HFFc6 (cell line): ENCODE results near the gene SCN10A. TPM values are rescaled to one million over a fixed set of nuclear protein-coding genes. Genes with fewer than 3 reads are reported as not detected.

Source experiments
- DNase-seq: peaks from one replicate; pipeline ENCODE4 v3.0.0-alpha.2; 2018
- H3K27ac Mint-ChIP-seq: 2 replicates; pipeline ENCODE4 v1.8.0; 2020; ENCODE audit warnings: mild to moderate bottlenecking, mixed read lengths
- H3K27me3 Mint-ChIP-seq: 2 replicates; pipeline ENCODE4 v1.8.0; 2021; ENCODE audit warnings: mild to moderate bottlenecking, moderate library complexity, mixed read lengths; ENCODE audit not compliant: insufficient read depth
- H3K36me3 Mint-ChIP-seq: 2 replicates; pipeline ENCODE4 v1.8.0; 2021; ENCODE audit warnings: low read depth, mixed read lengths
- H3K4me1 Mint-ChIP-seq: 2 replicates; pipeline ENCODE4 v1.8.0; 2020; ENCODE audit warnings: low read depth, mixed read lengths
- H3K4me3 Mint-ChIP-seq: 2 replicates; pipeline ENCODE4 v1.8.0; 2020; ENCODE audit warnings: mild to moderate bottlenecking, moderate library complexity, mixed read lengths
- H3K9me3 Mint-ChIP-seq: 2 replicates; pipeline ENCODE4 v1.8.0; 2020; ENCODE audit warnings: mild to moderate bottlenecking, mixed read lengths
- total RNA-seq, 6 experiments: library from RNA; stranded (reverse); fragmentation: NEBNext Ultra II Directional; extraction: Animal tissue kit (Norgen Biotek cat#: 25700); gene quantifications; 2 replicates in 1 of 6; 3 replicates in 5 of 6; pipeline ENCODE4 v1.2.3, GENCODE V29; 2021
- TF ChIP-seq, protein P1 (sequence below): fragments of 200-600 bp; sonication (generic); IDR thresholded peaks from 2 replicates; pipeline ENCODE4 v1.5.0; 2021; ENCODE audit warnings: antibody characterized with exemption, mild to moderate bottlenecking

SCN10A gene
- total RNA-seq, 6 experiments from 2014 or later, result not detected

DNA sequence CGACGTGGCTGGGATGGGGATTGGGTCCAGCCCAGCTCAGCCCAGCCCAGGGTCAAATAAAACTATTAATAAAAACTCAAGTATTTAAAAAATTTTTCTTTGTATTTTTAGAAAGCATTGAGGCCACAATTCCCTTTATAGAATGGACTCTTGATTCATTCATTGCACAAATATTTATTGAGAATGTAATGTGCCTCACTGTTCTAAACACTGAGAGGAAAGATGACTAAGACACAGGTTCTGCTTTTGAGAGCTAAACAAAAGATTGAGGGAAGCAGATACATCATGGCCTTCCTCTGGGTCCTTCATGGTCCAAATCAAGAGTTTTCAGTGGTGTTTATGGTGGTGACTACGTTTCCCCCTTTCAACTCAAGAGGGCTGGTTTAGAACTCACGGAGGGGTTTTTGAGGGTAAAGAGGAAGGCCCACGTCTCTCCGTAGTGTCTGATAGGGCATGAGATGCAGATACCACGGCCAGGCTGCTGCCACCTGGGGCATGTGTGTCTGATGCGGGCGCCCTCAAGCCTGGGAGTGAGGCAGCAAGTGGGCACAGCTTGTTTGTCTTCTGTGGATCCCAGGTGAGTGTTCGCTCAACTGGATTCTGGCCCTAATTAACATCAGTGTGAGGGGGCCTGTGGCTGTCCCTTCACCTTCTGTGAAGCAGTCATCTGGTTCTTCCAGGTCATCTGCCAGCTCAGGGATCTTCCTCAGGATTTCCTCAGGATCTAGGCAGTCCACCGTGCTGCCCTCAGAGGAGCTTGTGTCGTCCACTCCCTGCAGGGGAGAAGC, 93.0 kb downstream of the SCN10A start:
- TF ChIP-seq, protein P1, sequence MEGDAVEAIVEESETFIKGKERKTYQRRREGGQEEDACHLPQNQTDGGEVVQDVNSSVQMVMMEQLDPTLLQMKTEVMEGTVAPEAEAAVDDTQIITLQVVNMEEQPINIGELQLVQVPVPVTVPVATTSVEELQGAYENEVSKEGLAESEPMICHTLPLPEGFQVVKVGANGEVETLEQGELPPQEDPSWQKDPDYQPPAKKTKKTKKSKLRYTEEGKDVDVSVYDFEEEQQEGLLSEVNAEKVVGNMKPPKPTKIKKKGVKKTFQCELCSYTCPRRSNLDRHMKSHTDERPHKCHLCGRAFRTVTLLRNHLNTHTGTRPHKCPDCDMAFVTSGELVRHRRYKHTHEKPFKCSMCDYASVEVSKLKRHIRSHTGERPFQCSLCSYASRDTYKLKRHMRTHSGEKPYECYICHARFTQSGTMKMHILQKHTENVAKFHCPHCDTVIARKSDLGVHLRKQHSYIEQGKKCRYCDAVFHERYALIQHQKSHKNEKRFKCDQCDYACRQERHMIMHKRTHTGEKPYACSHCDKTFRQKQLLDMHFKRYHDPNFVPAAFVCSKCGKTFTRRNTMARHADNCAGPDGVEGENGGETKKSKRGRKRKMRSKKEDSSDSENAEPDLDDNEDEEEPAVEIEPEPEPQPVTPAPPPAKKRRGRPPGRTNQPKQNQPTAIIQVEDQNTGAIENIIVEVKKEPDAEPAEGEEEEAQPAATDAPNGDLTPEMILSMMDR, result no peak
- Mint-ChIP-seq H3K27me3 (peaks cover 4% of the 10 kb centered on the region; the same call in 1 of the 2 replicates), H3K9me3 (no peaks in the 10 kb centered on the region), H3K4me3 (peak overlapping the region; percentile 67), H3K36me3 (no peaks in the 10 kb centered on the region), H3K4me1 (peaks cover 77% of the 10 kb centered on the region), H3K27ac (peak overlapping the region; percentile 76)
- DNase-seq, result peak; percentile 73

GRCh38 chr3:38721207-38721772, 94.7 kb downstream of the SCN10A start:
- Mint-ChIP-seq H3K27me3 (peaks cover 2% of the 10 kb centered on the region; the same call in 1 of the 2 replicates), H3K4me3 (no peak overlapping the region), H3K9me3 (no peaks in the 10 kb centered on the region), H3K4me1 (peaks cover 66% of the 10 kb centered on the region), H3K27ac (no peak overlapping the region), H3K36me3 (no peaks in the 10 kb centered on the region)
- TF ChIP-seq, protein P1, result no peak
- DNase-seq, result no peak

DNA sequence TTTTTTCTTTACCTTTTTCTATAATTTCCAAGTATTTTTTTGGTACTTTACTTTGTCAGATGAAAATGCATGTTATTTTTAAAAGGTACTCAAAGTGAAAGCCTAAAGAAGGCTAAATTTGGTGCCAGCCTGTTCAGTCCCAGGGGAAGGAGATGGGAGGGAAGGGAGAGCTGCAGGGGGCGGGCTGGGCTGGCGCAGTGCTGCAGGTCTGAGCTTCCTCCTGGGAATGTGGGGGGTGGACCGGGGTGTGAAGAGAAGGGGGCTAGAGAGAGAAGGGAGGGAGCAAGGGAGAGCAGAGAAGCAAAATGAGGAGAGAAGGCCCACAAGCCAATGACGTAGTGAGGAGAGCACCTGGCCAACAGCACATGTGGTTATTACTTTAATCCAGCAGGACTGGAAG, 95.6 kb downstream of the SCN10A start:
- Mint-ChIP-seq H3K36me3 (no peaks in the 10 kb centered on the region), H3K4me1 (peaks cover 58% of the 10 kb centered on the region), H3K27me3 (no peaks in the 10 kb centered on the region), H3K4me3 (no peak overlapping the region), H3K27ac (no peak overlapping the region), H3K9me3 (no peaks in the 10 kb centered on the region)
- TF ChIP-seq, protein P1, result no peak
- DNase-seq, result no peak

DNA sequence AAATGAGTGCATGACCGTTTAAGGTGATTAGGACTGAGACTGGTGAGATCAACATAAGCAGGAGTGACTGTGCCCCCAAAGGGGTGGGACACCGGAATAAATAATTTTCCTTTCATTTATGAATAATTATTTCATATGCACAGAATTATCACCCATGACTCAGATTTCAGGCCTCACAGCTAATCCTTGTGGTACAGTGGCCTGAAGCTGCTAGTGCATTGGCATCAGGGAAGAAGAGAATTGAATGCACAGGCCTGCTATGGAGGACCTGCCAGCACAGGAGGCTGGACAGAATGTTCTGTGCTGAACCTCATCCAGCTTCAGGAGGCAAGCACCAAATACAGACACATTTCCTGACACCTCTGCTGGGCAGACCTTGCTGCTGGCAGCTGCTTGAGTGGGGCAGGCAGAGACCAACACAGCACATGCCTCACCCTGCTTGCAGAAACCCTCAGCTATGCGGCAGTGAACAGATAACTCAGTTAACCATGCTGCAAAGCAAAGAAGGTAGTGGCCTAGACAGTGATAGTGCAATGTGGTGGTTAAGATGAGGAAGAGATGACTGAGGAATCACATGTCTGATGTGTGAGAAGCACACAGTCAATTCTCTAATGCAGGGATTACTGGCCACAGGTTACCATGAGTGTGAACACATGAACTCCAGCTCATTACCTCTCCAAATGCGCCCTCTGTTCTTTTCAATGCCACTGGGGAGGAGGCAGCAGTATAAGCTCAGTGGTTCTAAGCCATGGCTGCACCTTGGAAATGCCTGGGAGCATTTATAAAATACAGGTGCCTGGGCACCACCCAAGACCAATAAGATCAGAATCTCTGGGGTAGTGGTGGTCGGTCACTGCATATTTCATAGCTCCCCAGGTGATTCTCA, 98.4 kb downstream of the SCN10A start:
- Mint-ChIP-seq H3K4me3 (no peak overlapping the region), H3K27me3 (no peaks in the 10 kb centered on the region; the same call in 1 of the 2 replicates), H3K4me1 (peaks cover 40% of the 10 kb centered on the region), H3K9me3 (peaks cover 6% of the 10 kb centered on the region), H3K36me3 (peaks cover 6% of the 10 kb centered on the region), H3K27ac (no peak overlapping the region)
- TF ChIP-seq, protein P1, result no peak
- DNase-seq, result no peak

DNA sequence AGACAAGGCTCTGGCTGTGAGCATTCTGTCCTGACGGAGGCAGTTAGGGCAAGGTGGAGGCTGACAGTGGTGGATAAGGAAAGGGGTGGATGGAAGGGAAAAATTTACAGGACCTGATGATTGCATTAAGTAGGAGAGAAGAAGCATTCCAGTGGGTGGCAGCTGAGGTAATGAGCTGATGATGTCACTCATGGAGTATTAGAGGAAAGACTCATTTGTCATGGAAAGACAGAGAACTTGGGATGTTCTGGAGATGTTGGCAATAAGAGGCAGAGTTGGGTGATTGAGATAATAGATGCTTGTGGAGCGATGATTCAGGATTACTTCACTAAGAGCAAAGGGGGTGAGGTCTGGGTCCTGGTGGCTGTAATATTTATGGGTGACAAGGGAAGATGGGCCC, 102.9 kb downstream of the SCN10A start:
- Mint-ChIP-seq H3K4me3 (no peak overlapping the region), H3K36me3 (peaks cover 6% of the 10 kb centered on the region), H3K27me3 (peaks cover 3% of the 10 kb centered on the region; the same call in 1 of the 2 replicates), H3K9me3 (peaks cover 6% of the 10 kb centered on the region), H3K4me1 (peaks cover 32% of the 10 kb centered on the region), H3K27ac (no peak overlapping the region; the same call in 1 of the 2 replicates)
- TF ChIP-seq, protein P1, result no peak
- DNase-seq, result peak; percentile 32
